SH-SY5Y (cell line): ENCODE results near the gene FKTN.

Source experiments
- GATA2 ChIP-seq: IDR thresholded peaks from 2 replicates; pipeline ENCODE4 v1.6.1; 2011; ENCODE audit warnings: mild to moderate bottlenecking, low read depth, low read length
- GATA3 ChIP-seq: IDR thresholded peaks from 2 replicates; pipeline ENCODE4 v1.6.1; 2011; ENCODE audit warnings: low read depth, mild to moderate bottlenecking, low read length, moderate library complexity

The FKTN gene

DNA sequence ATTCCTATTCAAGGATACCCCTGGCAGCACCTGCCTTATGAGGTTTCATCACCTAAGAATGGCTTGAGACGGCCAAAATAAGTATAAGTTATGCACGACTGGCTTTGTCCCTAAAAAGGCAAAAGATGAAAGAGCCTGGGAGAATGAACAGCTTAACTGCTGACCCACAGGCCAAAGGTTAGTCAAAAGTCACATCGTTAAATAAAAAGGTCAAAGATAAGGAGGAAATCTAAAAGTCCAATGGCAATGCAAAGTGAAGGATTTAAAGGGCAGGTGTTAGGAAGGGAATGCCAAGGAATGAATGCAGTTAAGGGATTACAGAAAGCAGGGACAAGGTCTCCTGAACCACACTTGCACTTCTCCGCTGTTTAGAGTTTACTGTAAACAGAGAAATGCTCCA is 109.9 kb downstream of the FKTN start:
- TF ChIP-seq GATA2 (no peak), GATA3 (no peak)

- TF ChIP-seq GATA3, result no peak
- TF ChIP-seq GATA2, result no peak
Observed at GRCh38 chr9:105670315-105670714, 112.4 kb downstream of the FKTN start.

DNA sequence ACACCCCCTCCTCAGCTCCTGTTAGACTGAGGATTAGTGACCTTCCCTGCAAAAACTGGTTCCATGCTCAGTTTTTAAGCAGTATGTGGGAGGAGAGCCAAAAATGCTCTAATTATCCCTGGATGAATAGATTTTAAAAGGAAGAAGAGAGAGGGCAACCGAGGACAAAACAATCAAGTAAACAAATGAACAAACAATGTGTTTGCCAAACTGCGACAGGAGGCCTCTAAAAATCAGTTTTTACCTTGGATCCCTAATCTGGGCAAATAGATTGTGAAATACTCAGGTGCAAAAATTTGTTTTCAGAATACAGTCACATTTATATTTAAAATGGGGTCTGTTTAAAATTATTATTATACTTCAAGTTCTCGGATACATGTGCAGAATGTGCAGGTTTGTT is 112.8 kb downstream of the FKTN start:
- no peak for TF ChIP-seq GATA3
- TF ChIP-seq GATA2, result no peak

- TF ChIP-seq GATA3, result peak; percentile 40; the same call in 1 of the 2 replicates
- TF ChIP-seq GATA2, result peak; percentile 53; the same call in 1 of the 2 replicates
Observed at GRCh38 chr9:105672711-105673234, 114.8 kb downstream of the FKTN start.

GRCh38 chr9:105673850-105674387 is 116.0 kb downstream of the FKTN start:
- TF ChIP-seq GATA2, result no peak
- TF ChIP-seq GATA3, result no peak

DNA sequence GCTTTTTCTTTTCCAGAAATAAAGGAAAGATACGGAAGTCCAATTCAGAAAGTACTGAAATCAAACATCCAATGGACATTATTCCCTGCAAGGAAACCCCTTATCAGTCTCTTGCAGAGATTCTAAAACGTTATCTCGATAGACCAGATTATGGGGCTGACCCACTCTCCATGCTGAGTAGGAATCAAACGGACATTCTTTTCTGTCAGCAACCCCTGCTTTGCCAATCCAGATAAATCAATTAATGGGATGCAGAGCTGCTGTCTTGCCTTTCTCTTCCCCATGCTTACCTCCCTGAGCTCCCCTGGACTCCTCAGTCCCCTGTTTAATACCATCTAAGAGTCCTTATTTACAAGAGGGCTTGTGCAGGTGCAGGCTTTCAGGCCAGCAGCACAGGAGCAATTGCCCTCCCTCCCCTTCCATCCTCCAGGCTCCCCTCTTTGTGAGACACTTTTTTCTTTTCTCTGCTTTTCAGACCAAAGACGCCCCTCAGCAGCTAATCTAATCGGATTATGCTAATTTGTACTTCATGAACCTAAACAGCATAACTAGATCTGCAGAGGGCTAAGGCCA is 118.5 kb downstream of the FKTN start:
- TF ChIP-seq GATA3, result no peak
- no peak for TF ChIP-seq GATA2

- TF ChIP-seq GATA2, result no peak
- TF ChIP-seq GATA3, result no peak
Observed at GRCh38 chr9:105678163-105678562, 120.2 kb downstream of the FKTN start.

DNA sequence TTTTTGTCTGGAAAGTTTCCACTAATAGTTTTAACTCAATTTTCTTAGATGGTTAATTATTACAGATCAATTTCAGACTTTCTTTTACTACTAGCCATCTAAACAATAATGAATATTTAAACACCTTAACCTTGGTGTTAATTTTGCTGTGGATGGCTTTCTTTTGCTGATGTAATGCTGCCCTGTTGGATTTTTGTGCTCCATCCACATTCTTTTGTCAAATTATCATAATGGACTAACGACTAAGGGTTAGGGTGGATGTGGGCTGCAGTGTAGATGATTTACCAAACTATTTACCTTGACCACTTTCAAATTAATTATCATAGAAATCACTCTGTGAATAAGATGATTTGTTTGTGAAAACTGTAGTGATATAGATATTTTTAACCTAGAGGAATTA is 120.8 kb downstream of the FKTN start:
- TF ChIP-seq GATA3 (no peak), GATA2 (no peak)

DNA sequence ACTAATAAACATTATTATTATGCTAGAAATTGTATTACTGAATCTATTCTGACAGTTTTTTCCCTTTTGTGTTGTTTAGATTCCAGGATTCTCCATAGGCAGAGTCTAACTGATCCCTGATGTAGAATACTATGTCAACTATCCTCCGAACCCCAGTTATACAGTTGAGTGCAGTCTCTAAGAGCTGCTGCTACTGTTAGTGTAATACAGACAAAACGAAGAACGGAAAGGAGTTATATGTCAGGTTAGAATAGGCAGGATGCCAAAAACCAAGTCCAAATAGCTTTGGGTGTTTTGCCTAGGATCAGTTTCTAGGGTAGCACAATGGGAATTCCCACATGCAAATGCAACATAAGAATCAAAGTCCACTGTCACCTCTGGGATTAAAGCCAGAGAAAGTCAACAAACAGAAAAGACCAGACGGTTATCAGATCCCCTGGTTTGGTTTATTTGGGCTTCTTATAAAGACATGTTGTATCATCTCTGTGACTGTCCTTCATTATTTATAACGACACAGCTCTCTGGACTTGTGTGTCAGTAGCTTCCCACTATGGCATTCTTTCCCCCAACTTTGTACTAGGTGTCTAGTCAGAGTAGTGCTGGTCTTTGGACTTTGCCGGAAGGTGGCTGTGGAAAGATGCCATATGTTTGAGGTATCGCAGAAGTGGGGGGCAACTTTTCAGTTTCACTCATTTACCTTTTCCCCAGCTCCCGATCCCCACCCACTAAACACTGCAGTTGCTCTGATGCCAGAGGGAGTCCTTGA is 121.5 kb downstream of the FKTN start:
- TF ChIP-seq GATA3 (no peak), GATA2 (no peak)

DNA sequence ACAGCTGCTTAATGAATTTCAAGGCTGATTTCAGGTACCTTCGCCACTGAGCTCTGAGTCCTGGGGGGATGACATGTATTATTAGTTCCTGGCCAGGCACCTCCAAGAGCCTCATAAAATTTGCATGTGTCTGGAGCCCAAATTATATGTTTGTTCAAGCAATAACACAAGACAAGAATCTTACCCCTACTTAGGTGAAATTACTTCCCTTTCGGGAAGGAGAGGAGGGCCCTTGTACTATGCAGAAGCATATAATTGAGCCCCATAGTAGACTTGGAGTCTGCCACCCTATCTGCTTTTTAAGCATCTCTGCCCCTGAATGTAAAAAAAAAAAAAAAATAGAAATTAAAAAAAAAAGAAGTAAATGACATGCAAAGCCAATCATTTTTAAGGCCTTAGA is 123.4 kb downstream of the FKTN start:
- TF ChIP-seq GATA3 (no peak), GATA2 (no peak)

DNA sequence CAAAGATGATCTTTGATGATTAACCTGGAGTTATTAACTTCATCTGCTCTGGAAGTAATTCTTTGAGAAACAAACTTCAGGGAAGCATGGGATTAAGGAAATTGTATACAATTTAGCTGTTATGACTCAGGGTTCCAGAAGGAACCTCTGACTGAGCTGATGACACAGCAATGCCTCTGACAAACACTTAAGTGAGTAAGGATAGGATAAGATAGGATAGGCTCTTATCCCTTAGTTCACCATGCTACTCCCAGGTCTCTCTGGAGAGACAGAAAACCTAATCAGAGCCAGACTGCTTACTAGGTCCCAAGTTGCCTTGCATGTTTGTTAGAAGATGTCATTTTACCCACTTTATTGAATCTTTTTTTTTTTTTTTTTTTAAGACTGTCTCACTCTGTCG is 123.8 kb downstream of the FKTN start:
- TF ChIP-seq GATA3 (no peak), GATA2 (no peak)

DNA sequence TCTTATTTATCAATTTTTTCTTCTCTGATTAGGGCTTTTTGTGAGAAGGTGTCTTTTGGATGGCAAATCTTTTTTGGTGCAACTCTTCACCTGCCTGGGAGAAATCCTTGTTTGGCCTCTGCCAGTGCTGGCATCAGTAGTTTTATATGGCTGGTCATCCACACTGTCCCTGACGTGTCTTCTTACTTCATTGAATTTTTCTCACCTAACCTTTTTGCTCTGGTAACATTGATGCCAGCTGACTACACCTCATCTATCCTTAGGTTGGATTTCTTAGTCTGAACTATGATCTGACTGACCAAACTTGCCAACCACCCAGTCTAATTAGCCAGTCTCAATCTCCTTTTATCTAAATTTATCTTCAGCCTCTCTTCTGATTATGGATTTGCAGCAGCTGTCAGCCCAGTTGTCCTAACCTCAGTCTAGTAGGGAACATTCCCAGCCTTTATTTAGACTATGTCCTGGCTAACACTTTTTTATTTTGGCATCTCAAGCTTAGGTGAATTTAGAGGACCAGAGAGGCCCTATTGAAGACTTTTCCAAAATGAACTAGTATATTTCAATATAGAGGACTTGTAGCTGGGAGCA is 125.9 kb downstream of the FKTN start:
- TF ChIP-seq GATA2 (no peak), GATA3 (no peak)

GRCh38 chr9:105686936-105687335 is 129.0 kb downstream of the FKTN start:
- no peak for TF ChIP-seq GATA3
- TF ChIP-seq GATA2, result no peak
